Right forelimb (tissue), 1 donor: Measurements from ENCODE around the gene ZRANB1.

ENCODE experiments used
- DNase-seq: peaks from one replicate; pipeline ENCODE4 v3.0.0-alpha.2; 2018

ZRANB1 gene

DNA sequence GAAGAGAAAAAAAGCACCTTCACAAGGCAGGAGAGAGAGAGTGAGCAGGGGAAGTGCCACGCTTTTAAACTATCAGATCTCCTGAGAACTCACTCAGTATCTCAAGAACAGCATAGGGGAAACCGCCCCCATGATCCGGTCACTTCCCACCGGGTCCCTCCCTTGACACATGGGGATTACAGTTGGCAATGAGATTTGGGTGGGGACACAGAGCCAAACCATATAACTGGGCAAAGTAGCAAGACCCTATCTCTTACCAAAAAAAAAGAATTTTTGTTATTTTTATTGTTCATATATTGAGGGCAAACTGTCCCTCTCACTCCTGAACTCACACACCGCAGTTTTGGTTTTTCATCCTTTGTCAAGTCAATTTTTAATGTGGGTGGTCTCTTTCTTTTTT, 18.2 kb upstream of the ZRANB1 start:
- DNase-seq = no peak

DNA sequence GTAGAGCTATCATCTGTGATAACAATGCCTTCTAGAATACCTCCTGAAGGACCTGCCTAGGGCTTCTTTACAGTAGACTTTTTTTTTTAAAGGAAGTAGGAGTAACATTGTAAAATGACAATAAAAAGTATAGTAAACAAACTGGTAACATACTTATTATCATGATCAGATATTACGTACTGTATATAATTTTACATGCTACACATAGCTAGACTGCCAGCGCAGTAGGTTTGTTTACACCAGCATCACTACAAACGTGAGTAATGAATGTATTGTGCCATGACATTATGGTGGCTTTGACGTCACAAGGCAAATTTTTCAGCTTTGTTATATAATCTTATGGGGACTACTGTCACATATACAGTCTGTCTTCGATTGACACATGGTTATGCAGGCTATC, 15.4 kb upstream of the ZRANB1 start:
- DNase-seq = no peak

DNA sequence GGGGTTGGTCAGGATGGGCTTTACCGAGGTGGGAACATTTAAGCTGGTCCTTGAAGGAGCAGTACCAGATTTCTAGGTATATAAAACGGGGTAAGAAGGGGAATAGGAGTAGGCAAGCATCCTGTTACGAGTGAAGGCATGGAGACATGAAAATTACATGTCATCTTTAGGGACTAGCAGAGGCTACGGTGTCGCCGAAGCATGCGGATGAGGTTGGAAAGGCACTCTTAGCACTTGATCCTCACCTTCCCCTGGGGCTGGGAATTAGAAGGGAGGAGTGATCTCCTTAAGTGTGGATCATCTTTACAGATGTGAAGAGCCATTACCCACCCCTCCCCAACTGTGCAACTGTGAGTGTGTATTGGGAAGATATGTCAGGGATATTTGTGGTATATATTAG, 13.8 kb upstream of the ZRANB1 start:
- DNase-seq = no peak

DNA sequence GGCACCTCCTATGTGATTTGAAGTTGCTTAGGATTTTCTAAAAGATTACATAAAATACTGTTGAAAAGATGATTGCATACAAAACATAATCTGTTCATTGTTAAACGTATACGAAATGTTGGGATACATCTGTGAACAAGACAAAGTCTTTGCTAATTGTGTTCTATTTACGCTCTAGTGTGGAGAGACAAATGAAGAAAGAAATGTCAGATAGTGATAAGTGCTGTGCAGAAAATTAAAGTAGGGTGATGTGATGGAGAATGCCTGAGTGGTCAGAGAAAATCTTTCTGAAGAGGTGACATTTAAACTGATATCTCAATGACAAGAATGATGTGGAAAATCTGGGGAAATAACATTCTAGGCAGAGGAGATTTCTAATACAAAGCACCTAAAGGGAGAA, 13.4 kb upstream of the ZRANB1 start:
- DNase-seq = no peak

DNA sequence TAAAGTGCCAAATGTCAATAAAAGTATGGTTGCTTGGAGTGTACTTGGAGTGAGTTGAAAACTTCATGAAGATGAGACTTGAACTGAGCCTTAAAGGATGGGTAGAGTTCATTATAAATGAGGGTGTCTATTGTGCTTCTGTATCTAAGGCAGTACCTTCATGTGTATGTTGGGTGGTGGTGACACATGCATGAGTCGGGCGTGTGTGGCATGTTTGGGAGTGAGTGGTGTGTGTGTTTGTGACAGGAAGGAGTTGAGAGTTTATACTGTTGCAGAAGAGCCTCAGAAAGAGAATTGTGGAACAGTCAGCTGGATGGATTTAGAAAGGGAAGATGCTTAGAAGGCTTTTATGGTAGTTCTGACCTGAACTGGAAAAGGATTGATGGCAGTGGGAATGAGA, 6.0 kb upstream of the ZRANB1 start:
- DNase-seq = no peak

DNA sequence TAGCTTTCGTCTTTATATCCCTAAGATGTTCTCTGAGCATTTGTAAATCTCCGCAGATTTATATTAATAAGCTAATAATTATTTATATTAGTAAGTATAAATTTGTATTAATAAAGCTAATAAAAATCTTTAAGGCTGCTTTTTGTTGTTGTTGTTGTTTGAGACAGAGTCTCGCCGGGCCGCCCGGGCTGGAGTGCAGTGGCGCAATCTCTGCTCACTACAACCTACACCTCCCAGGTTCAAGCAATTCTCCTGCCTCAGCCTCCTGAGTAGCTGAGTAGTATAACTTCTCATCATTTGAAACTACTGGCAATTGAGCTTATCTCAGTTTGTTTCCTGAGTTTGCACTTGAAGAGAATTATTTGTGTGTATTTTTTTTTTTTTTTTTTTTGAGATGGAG, 5.1 kb upstream of the ZRANB1 start:
- DNase-seq = no peak

DNA sequence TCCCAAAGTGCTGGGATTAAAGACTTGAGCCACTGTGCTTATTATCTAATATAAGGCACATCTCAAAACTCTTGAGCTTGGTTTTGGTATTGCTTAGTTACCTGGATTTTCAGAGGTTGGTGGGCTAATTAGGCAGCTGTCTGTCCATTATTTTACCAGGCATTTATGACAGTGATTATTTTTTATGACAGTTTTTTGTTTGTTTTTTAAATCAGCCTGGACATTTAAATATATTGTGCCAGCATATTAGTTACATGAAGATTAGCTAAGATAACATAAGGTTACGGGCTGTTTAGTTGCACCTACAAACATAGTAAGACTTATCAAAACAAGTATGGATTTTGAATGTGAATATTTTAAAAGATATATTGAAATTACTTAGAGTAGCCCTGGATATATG, 2.6 kb upstream of the ZRANB1 start:
- DNase-seq = no peak

DNA sequence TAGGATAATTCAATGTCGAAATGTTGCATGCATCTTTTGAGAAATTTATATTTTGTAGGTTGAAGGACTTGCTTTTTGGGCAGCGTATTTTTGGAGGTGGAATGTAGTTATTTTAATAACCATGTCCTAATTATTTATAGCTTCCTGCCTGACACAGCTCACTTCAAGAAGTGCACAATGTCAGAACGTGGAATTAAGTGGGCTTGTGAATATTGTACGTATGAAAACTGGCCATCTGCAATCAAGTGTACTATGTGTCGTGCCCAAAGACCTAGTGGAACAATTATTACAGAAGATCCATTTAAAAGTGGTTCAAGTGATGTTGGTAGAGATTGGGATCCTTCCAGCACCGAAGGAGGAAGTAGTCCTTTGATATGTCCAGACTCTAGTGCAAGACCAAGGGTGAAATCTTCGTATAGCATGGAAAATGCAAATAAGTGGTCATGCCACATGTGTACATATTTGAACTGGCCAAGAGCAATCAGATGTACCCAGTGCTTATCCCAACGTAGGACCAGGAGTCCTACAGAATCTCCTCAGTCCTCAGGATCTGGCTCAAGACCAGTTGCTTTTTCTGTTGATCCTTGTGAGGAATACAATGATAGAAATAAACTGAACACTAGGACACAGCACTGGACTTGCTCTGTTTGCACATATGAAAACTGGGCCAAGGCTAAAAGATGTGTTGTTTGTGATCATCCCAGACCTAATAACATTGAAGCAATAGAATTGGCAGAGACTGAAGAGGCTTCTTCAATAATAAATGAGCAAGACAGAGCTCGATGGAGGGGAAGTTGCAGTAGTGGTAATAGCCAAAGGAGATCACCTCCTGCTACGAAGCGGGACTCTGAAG, 620 bp downstream of the ZRANB1 start:
- DNase-seq = no peak

DNA sequence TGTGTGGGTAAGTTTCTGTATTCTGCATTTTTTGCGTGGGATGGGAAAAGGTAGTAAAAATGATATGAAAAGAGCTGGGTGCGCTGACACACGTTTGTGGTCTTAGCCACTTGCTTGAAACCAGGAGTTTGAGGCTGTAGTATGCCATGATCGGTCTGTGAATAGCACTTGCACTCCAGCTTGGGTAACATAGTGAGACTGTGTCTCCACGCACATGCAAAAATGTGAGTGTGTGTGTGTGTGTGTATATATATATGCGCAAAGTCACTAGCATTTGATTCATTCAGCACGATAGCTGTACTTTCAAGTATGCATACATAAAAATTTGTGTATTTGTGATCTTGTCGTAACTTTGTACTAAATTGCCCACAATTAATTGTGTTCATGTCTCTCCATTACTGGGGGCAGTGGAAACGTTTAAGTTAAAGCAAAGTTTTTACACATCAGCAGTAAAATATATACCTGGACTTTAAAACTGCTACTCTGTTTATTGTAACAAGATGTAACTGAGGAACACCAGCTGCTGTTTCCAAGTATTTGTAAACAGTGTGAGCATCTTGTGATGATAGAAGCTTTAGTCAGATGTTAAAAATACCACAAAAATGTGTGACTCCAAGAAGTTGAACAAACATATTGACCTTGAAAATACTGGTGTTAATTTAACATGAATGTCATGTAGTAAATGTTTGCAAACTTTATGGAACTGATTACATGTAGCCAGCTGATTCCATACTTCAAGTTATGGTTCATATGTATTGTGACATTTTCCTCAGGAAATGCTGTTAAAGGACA, 1.6 kb downstream of the ZRANB1 start:
- DNase-seq = no peak

DNA sequence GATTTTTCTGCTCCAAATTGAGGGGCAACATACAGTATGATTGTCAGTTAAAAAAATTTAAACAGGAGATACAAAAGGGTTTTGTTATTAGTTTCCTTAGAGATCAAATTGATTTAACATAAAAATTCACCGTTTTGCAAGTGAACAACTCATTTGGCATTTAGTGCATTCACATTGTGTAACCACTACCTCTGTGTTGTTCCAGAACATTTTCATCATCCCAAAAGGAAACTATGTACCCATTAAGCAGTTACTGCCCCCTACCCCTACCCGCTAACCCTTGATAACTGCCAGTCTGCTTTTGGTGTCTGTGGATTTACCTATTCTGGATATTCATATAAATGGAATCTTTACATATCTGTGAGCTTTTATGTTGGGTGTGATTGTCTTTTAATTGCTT, 3.1 kb downstream of the ZRANB1 start:
- DNase-seq = no peak

DNA sequence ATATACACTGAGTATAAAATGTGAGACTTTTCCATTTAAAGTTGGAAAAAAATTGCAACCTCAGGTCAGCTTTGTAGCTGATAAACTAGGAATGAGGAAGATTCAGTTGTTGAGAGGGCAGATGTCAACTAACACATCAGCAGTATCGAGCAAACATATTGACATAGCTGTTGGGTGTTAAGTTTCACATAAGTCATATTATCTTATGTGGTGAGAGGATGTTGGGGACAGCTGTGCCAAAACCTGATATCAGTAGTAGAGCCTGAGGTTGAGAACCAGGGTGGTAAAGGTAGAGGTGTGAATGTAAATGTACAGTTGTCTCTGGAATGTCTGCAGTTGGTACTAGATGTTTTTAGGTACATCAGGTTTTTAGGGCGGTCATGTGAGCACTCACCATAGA, 5.0 kb downstream of the ZRANB1 start:
- no peak for DNase-seq

DNA sequence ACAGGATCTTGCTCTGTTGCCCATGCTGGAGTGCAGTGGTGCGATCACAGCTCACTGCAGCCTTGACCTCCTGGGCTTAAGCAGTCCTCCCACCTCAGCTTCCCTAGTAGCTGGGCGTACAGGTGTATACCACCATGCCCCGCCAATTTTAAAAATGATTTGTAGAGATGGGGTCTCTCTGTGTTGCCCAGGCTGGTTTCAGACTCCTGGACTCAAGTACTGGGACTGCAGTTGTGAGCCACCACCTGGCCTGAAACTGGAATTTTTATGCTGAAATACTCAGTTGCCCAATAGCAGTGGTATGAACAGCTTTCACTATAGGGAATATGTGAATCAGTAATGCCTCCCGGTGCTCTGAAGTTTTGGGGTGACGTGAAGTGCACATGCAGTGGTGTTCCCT, 7.6 kb downstream of the ZRANB1 start:
- DNase-seq = no peak

DNA sequence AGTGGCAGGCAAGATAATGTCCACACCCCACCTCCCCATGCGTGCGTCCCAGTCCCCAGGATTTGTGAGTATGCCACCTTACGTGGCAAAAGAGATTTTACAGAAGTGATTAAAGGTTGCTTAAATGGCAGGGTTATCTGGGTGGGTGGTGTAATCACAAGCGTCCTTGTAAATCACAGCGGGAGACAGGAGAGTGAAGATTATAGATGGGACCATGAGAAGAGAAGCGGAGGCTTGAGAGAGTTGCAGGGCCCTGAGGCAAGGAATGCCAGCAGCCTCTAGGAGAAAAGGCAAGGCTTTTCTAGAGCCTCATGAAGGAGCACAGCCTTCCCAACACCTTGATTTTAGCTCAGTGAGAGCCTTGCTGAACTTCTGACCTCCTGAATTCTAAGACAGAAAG, 10.2 kb downstream of the ZRANB1 start:
- no peak for DNase-seq

DNA sequence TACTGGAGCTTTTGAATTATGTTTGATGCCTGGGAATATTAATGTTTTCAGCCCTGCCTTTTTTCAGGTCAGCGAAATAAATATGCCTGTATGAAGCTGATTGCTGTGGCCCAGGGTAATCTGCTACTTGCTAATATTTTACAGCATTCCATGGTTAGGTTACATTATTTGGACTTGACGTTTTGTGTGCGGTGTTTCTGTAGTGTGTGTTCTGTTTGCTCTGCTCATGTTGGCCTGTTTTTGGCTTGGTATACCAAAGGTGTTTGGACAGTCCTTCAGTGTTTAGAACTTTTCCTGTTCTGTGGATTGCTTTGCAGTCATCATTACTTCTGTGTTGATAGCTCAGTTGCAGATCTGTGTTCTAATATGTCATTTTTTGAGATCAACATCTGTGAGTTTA, 11.5 kb downstream of the ZRANB1 start:
- DNase-seq = no peak

DNA sequence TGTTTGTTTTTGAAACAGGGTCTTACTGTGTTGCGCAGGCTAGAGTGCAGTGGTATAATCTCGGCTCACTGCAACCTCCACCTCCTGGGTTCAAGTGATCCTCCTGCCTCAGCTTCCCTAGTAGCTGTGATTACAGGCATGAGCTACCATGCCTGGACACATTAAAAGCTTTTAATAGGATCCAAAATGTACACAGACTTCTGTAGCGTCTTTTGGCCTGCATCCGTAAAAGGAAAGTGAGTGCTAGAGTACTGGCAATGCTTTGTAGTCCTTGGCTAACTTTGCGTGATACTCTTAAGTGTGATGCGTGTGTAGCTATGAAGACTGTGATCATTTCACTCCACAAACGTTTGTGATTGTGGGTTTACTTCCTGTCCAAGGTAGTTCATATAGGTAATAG, 13.3 kb downstream of the ZRANB1 start:
- DNase-seq = no peak

DNA sequence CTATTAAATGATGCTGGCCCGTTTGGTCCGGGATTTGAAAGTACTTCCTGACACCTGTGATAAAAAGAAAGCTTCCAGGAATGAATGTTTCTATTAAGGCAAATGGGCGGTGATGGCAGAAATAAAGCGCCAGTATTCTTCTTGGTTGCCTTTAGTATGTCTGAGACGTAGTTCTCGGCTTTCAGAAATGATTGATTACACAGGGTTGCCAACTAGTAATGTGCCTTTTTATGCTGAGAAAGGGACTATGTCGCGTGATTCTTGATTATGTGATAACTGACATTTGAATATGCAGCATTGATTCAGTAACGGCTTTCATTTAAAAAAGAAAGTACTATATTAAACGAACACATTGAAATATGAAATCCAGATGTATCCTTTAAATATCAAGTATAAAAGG, 13.9 kb downstream of the ZRANB1 start:
- no peak for DNase-seq

DNA sequence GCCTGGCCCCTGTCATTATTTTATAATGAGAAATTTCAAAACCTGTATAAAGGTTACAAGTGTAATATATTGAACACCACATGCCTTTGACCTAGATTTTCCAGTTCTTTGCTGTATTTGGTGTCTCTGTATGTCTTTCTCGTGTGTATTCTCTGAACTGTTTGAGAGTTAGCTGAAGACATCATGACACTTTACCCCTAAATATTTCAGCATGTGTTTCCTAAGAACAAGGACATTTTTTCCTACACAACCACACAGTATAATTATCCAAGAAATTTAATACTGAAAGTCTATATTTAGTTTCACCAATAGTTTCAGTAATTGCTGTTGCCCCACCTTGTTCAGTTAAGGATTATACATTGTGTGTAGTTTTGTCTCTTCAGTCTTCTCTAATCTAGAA, 14.8 kb downstream of the ZRANB1 start:
- DNase-seq = no peak

DNA sequence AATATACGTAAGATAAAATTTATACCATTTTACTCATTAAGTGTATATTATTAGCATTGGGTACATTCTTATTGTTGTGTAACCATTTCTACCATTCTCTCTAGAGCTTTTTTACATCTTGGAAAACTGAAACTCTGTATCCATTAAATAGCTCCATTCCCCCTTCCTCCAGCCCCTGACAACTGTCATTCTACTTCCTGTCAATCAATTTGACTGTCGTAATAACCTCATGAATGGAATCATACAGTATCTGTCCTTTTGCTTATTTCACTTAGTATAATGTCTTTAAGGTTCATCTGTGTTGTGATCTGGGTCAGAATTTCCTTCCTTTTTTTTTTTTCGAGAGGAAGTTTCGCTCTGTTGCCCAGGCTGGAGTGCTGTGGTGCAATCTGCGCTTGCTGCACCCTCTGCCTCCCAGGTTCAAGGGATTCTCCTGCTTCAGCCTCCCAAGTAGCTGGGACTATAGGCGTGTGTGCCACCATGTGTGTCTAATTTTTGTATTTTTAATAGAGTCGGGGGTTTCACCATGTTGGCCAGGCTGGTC, 15.6 kb downstream of the ZRANB1 start:
- DNase-seq = no peak

DNA sequence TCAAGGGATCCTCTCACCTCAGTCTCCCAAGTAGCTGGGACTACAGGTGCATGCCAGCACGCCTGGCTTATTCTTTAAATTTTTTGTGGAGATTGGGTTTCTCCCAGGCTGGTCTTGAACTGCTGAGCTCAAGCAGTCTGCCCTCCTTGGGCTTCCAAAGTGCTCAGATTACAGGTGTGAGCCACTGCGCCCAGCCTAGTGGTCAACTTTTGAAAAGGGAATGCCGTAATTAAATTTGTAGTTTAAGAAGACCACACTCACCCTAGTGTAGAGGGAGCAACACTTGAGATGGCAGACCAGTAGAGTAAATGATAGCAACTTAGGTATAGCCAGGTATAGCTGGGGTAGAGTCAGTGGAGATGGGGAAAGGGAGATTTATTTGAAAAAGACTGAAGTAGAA, 17.6 kb downstream of the ZRANB1 start:
- no peak for DNase-seq

DNA sequence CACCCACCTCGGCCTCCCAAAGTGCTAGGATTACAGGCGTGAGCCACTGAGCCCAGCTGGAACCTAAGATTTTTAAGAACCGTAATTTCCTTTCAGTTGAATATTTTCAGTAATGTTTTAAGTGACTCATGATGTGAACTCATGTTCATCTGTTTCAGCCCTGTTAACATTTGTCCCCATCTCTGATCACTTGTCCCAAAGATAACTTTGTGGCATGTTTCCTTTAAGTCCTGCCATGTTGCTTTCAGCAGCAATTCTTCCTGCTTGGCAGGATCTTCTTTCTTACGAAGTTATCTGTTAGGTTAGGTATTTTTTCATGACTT, 19.3 kb downstream of the ZRANB1 start:
- DNase-seq = no peak

DNA sequence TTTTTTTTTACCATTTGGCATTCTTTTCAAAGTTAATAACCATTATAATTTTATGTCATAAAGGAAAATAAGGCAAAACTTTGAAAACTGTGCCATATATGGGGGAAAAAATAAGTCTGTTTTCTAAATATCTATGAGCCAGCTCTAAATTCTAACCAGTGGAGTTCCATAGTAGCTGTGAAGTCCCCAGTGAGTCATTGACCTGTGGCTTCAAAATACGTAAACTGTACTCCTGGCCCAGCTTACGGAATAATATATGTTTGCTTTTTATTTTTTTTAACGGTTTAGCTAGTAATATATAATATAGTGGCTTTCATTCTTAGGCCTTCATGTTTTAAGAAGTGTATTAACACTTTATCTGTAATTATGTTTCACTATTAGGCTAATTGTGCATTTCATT, 20.5 kb downstream of the ZRANB1 start:
- no peak for DNase-seq

DNA sequence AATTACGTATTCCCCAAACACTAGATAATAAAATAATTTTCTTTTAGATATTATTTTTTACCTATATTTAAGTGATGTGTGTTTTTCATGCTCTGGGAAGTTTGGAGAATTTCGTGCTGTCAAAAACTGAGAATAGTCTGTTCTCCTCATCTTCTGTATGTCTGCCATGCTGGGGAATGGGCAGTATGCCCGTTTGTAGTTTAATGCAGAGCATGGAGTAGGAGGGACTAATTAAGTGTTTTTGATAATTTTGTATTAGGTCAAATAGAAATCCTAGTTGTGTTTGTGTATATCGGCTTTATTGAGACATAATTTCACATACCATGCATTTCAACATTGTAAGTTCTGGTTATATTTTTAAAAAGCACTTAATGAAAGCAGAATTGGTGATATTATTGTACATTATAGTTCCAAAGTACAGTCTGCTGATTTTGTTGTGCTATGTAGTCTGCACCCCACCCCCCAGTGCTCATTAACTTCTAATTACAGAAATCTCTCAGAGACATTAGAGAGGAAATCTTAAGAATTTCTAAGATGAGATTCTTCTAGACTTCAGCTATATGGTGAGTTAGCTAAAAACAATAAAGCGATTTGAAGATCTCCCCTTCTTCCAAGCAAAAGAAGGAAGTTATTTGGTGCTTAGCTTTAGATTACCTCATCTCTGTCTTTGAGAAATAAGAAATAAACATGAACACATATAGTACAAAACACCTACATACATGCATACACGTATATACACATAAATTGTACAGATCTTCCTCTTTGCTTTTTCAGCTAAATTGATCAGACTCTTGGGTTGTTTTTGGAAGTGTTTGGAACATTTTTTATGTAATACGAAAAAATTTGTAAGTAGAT, 22.2 kb downstream of the ZRANB1 start:
- DNase-seq = no peak

DNA sequence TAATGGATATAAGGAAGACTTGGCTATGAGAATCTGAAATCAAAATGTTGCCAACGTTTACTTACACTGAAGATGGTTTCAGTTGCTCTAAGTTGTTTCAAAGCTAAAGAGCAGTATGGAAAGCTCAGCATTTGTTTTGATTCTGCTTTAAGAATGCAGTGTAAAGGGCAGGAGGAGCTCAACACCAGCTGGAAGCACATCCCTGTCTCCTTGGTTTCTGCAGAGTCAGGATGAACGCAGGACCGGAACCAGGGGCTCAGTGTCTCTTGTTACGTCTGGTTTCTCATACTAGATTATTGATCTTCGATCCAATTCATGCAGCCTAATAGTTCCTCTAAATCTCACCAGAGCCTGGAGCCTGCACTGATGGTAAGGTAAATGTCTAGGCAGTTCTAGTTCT, 24.1 kb downstream of the ZRANB1 start:
- DNase-seq = no peak
